Panc1 (cell line): ENCODE results near the gene TMEM106C. TPM values are rescaled to one million over a fixed set of nuclear protein-coding genes. Genes with fewer than 3 reads are reported as not detected.

Source experiments
- ATAC-seq: fragments of 200-7000 bp; cut with Tn5 transposase; 2 replicates; pipeline ENCODE4 v1.9.1; 2020; ENCODE audit warnings: mild to moderate bottlenecking, moderate library complexity
- BruUV-seq: library from RNA; stranded (reverse); fragments of 400-500 nt; replicated peaks from 2 replicates; lab custom pipeline; 2021; lab: Mats Ljungman, UMichigan
- CTCF ChIA-PET: fragments of 300-600 bp; sonication (Branson Sonifier 250); formaldehyde crosslinking; loops from one replicate; lab custom pipeline; 2022; ENCODE audit warnings: antibody characterized with exemption; lab: Charles Lee
- POLR2A ChIA-PET: fragments of 300-600 bp; sonication (Branson Sonifier 250); formaldehyde crosslinking; loops from one replicate; lab custom pipeline; 2022; ENCODE audit warnings: antibody characterized with exemption; lab: Charles Lee
- DNase-seq: peaks from one replicate; pipeline ENCODE4 v3.0.0-alpha.2; 2010; ENCODE audit warnings: low read depth, low spot score
- H3K27ac ChIP-seq: 2 replicates; pipeline ENCODE4 v1.5.1; 2011; ENCODE audit warnings: mild to moderate bottlenecking, low read length, inconsistent platforms
- H3K27me3 ChIP-seq: fragments of 200-500 bp; sonication (Bioruptor generic); 2 replicates; pipeline ENCODE4 v1.6.0; 2014; ENCODE audit warnings: low read length, inconsistent platforms; ENCODE audit not compliant: control insufficient read depth, insufficient read depth
- H3K36me3 ChIP-seq: fragments of 200-500 bp; sonication (Bioruptor generic); 2 replicates; pipeline ENCODE4 v1.5.1; 2014; ENCODE audit warnings: inconsistent platforms, mild to moderate bottlenecking, low read length, moderate library complexity; ENCODE audit not compliant: control insufficient read depth, insufficient read depth
- H3K4me1 ChIP-seq: 2 replicates; pipeline ENCODE4 v1.5.1; 2011; ENCODE audit warnings: inconsistent platforms, mild to moderate bottlenecking, low read length, moderate library complexity; ENCODE audit not compliant: control insufficient read depth, insufficient read depth
- H3K4me3 ChIP-seq, 2 experiments: 2 replicates each; pipeline ENCODE4 v1.5.1; 2011 to 2012; ENCODE audit warnings: low read depth in 2 of 2, low read length in 2 of 2, mild to moderate bottlenecking in 2 of 2, inconsistent platforms in 1 of 2, moderate library complexity in 1 of 2
- H3K9me3 ChIP-seq: fragments of 200-500 bp; sonication (Bioruptor generic); 2 replicates; pipeline ENCODE4 v1.5.1; 2014; ENCODE audit warnings: low read depth, mild to moderate bottlenecking, inconsistent platforms, low read length, moderate library complexity; ENCODE audit not compliant: control insufficient read depth, insufficient read depth
- CTCF ChIP-seq: fragments of 450-650 bp; IDR thresholded peaks from 2 replicates; pipeline ENCODE4 v1.5.1; 2017; ENCODE audit warnings: mild to moderate bottlenecking
- POLR2AphosphoS5 ChIP-seq: IDR thresholded peaks from 2 replicates; pipeline ENCODE4 v1.6.1; 2012; ENCODE audit warnings: mild to moderate bottlenecking, low read depth, low read length, moderate library complexity
- REST ChIP-seq, 2 experiments: IDR thresholded peaks; 2 replicates each; pipeline ENCODE4 v1.6.1; 2011 to 2012; ENCODE audit warnings: low read depth in 2 of 2, control low read depth in 1 of 2, low read length in 1 of 2, mild to moderate bottlenecking in 1 of 2, moderate library complexity in 1 of 2; ENCODE audit not compliant: insufficient read depth in 1 of 2
- SIN3A ChIP-seq: IDR thresholded peaks from 2 replicates; pipeline ENCODE4 v1.6.1; 2012; ENCODE audit warnings: low read depth, mild to moderate bottlenecking, low read length, moderate library complexity, borderline replicate concordance; ENCODE audit not compliant: insufficient read depth
- TCF7L2 ChIP-seq: IDR thresholded peaks from 2 replicates; pipeline ENCODE4 v1.6.1; 2011; ENCODE audit warnings: mild to moderate bottlenecking, low read depth, low read length, inconsistent platforms
- in situ Hi-C: cut with HindIII; loops from 2 replicates; pipeline ENCODE4 v1.10.0; 2016; ENCODE audit warnings: low sequenced_read_pairs, low pct_unique_long_range_greater_than_20kb
- intact Hi-C: fragments of 100-400 bp; cut with micrococcal nuclease; formaldehyde crosslinking; loops from one replicate; pipeline ENCODE4 v1.10.0; 2022; ENCODE audit not compliant: unreplicated experiment
- total RNA-seq: library from RNA; stranded (reverse); gene quantifications from one replicate; pipeline ENCODE4 v1.2.1, GENCODE V29; 2021; ENCODE audit not compliant: unreplicated experiment

TMEM106C gene
- total RNA-seq, 1 experiment from 2014 or later: 93.7 TPM

GRCh38 chr12:47979166-47979565, 15.8 kb downstream of the TMEM106C start:
- H3K4me3 ChIP-seq: no peak overlapping the region
- H3K27ac ChIP-seq: no peak overlapping the region
- H3K9me3 ChIP-seq: no peaks in the 10 kb centered on the region
- TF ChIP-seq POLR2AphosphoS5: no peak
- TF ChIP-seq TCF7L2: no peak
- TF ChIP-seq REST (IDR thresholded peaks at IDR 0.05; ENCODE audit: insufficient read depth in 1 of 2, low read depth in 2 of 2, low read length in 1 of 2): no peak
- no peak for TF ChIP-seq SIN3A
- TF ChIP-seq CTCF: no peak
- H3K27me3 ChIP-seq: no peaks in the 10 kb centered on the region
- intact Hi-C loops (no loop called here), in situ Hi-C loops (no loop called here)
- no peak for ATAC-seq
- POLR2A ChIA-PET: interaction anchor here (0.6 kb wide), 1 partner anchor 35 kb away, joined by 5 read pairs; no protein-coding TSS in a partner anchor
- no peak for DNase-seq
- CTCF ChIA-PET: no interaction called here
- H3K4me1 ChIP-seq: no peaks in the 10 kb centered on the region
- BruUV-seq: no TSS peak
- no peaks in the 10 kb centered on the region for H3K36me3 ChIP-seq

GRCh38 chr12:47979686-47980085, 16.3 kb downstream of the TMEM106C start:
- POLR2A ChIA-PET: no interaction called here
- CTCF ChIA-PET: no interaction called here
- no peaks in the 10 kb centered on the region for H3K27me3 ChIP-seq
- BruUV-seq: no TSS peak
- H3K36me3 ChIP-seq: no peaks in the 10 kb centered on the region
- intact Hi-C loops: no loop called here
- ATAC-seq (no peak), DNase-seq (no peak)
- no peaks in the 10 kb centered on the region for H3K4me1 ChIP-seq
- H3K27ac ChIP-seq: no peak overlapping the region
- no peaks in the 10 kb centered on the region for H3K9me3 ChIP-seq
- in situ Hi-C loops: no loop called here
- H3K4me3 ChIP-seq: no peak overlapping the region
- no peak for TF ChIP-seq CTCF
- no peak for TF ChIP-seq POLR2AphosphoS5
- no peak for TF ChIP-seq SIN3A
- TF ChIP-seq REST (IDR thresholded peaks at IDR 0.05; ENCODE audit: insufficient read depth in 1 of 2, low read depth in 2 of 2, low read length in 1 of 2): no peak
- TF ChIP-seq TCF7L2: no peak
